Neuronal stem cell (in vitro differentiated cells): ENCODE results near the gene DUOXA2.

Experiments used
- DNase-seq: peaks from one replicate; pipeline ENCODE4 v3.0.0-alpha.2; 2013; ENCODE audit warnings: low spot score
- H2AFZ ChIP-seq: one replicate; pipeline ENCODE4 v1.6.1; 2013; ENCODE audit warnings: mild to moderate bottlenecking, low read length, inconsistent platforms
- H2AK5ac ChIP-seq: 2 replicates; pipeline ENCODE4 v1.6.1; 2013; ENCODE audit warnings: low read depth, mild to moderate bottlenecking, inconsistent platforms, low read length, moderate library complexity, mixed read lengths
- H2BK120ac ChIP-seq: 2 replicates; pipeline ENCODE4 v1.6.1; 2013; ENCODE audit warnings: low read depth, mild to moderate bottlenecking, inconsistent platforms, low read length, moderate library complexity, mixed read lengths
- H2BK12ac ChIP-seq: one replicate; pipeline ENCODE4 v1.6.1; 2013; ENCODE audit warnings: low read length, inconsistent platforms
- H2BK15ac ChIP-seq: 2 replicates; pipeline ENCODE4 v1.6.1; 2013; ENCODE audit warnings: mild to moderate bottlenecking, low read length, inconsistent platforms, mixed read lengths
- H2BK5ac ChIP-seq: one replicate; pipeline ENCODE4 v1.6.1; 2013; ENCODE audit warnings: inconsistent platforms, mild to moderate bottlenecking, low read length, moderate library complexity
- H3K14ac ChIP-seq: one replicate; pipeline ENCODE4 v1.6.1; 2013; ENCODE audit warnings: low read length, inconsistent platforms
- H3K18ac ChIP-seq: 2 replicates; pipeline ENCODE4 v1.6.1; 2013; ENCODE audit warnings: low read length, inconsistent platforms
- H3K23ac ChIP-seq: 2 replicates; pipeline ENCODE4 v1.6.1; 2013; ENCODE audit warnings: low read depth, mild to moderate bottlenecking, mixed read lengths, low read length, inconsistent platforms; ENCODE audit not compliant: poor library complexity
- H3K27ac ChIP-seq: replicated peaks from 3 replicates; pipeline ENCODE4 v1.5.1; 2013; ENCODE audit warnings: low read length, inconsistent platforms
- H3K27me3 ChIP-seq, 3 experiments: 2 replicates each; pipeline ENCODE4 v1.6.1; 2013; ENCODE audit warnings: low read length in 3 of 3, mild to moderate bottlenecking in 2 of 3, inconsistent platforms in 1 of 3, low read depth in 1 of 3, mixed read lengths in 1 of 3, moderate library complexity in 1 of 3; ENCODE audit not compliant: control insufficient read depth in 3 of 3, insufficient read depth in 3 of 3
- H3K36me3 ChIP-seq, 2 donors: replicated peaks in 1 of 2; 2 replicates each; pipeline ENCODE4 v1.6.1; 2013; ENCODE audit warnings: low read length in 2 of 2; ENCODE audit not compliant: control insufficient read depth in 2 of 2, insufficient read depth in 2 of 2
- H3K4ac ChIP-seq: 2 replicates; pipeline ENCODE4 v1.6.1; 2013; ENCODE audit warnings: inconsistent platforms, mild to moderate bottlenecking, low read length, moderate library complexity
- H3K4me1 ChIP-seq, 2 donors: 1 replicate in 1 of 2; 2 replicates in 1 of 2; pipeline ENCODE4 v1.6.1; 2013; ENCODE audit warnings: low read length in 2 of 2, low read depth in 1 of 2; ENCODE audit not compliant: control insufficient read depth in 2 of 2, insufficient read depth in 1 of 2
- H3K4me2 ChIP-seq: one replicate; pipeline ENCODE4 v1.6.1; 2013; ENCODE audit warnings: mild to moderate bottlenecking, low read length, inconsistent platforms; ENCODE audit not compliant: insufficient read depth, poor library complexity, severe bottlenecking
- H3K4me3 ChIP-seq, 2 donors: 2 replicates each; pipeline ENCODE4 v1.5.1; 2013; ENCODE audit warnings: low read length in 2 of 2, mild to moderate bottlenecking in 2 of 2, inconsistent platforms in 1 of 2, moderate library complexity in 1 of 2
- H3K79me1 ChIP-seq: one replicate; pipeline ENCODE4 v1.6.1; 2013; ENCODE audit warnings: low read depth, mild to moderate bottlenecking, inconsistent platforms, low read length, moderate library complexity
- H3K9ac ChIP-seq: one replicate; pipeline ENCODE4 v1.6.1; 2013; ENCODE audit warnings: mild to moderate bottlenecking, low read depth, low read length, inconsistent platforms; ENCODE audit not compliant: poor library complexity
- H3K9me3 ChIP-seq, 2 donors: replicated peaks in 1 of 2; 2 replicates each; pipeline versions ENCODE3 to v1.6.1; 2013; ENCODE audit warnings: low read length in 2 of 2, mild to moderate bottlenecking in 2 of 2, inconsistent platforms in 1 of 2, low read depth in 1 of 2, mixed read lengths in 1 of 2, moderate library complexity in 1 of 2; ENCODE audit not compliant: control insufficient read depth in 2 of 2, insufficient read depth in 1 of 2
- H4K8ac ChIP-seq: one replicate; pipeline ENCODE4 v1.6.1; 2013; ENCODE audit warnings: low read depth, mild to moderate bottlenecking, inconsistent platforms, low read length, moderate library complexity
- H4K91ac ChIP-seq: one replicate; pipeline ENCODE4 v1.6.1; 2013; ENCODE audit warnings: low read length, low read depth, mild to moderate bottlenecking, inconsistent platforms; ENCODE audit not compliant: poor library complexity
- WGBS, 2 donors: extraction: QIAGEN DNeasy Blood & Tissue Kit; methylation state at CpG; one replicate each; pipeline ENCODE4 v1.1.7; 2013; ENCODE audit warnings: missing lambda C conversion rate in 2 of 2, mixed read lengths in 1 of 2; ENCODE audit not compliant: insufficient read length in 2 of 2, insufficient replicate concordance in 1 of 2; ENCODE audit errors: extremely low coverage in 2 of 2; 5-methylcytosine and 5-hydroxymethylcytosine counted together

Gene DUOXA2

DNA sequence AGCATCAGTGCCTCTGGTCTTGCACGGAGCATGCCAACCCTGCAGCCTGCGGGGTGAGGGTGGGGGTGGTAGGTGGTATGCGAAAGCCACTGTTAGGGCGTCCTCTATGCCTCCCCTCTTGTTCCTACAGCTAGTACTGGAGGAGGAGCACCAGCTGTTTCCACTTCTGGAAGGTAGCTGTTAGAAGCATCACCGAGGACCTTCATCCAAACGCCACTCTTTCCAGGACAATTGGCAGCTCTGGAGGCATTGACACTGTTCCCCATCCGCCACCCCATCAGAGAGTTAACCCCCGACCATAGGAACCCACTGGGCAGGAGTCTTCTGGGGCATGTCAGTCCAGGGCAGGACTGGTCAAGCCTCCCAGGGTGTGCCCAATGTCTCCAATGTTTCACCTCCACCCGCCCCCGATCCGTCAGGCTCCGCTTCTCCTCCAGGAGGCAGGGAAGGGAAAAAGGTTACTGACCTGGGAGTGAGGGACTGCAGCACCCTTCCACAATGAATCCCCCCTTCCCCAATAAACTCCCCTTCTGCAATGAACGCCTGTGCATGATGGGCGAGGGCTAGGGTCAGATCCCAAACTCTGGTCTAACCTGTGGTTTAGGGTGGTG is 641 bp upstream of the DUOXA2 start:
- no CpG with 5 or more reads among the region's 14 CpGs for WGBS, 2 donors
- no peak overlapping the region for H2BK120ac ChIP-seq

GRCh38 chr15:45114751-45115085 is 592 bp downstream of the DUOXA2 start:
- Histone ChIP-seq H3K79me1 (no peaks in the 10 kb centered on the region), H3K27me3 (peaks cover 67 to 85% (median 83%) of the 10 kb centered on the region in 3 experiments), H4K8ac (no peak overlapping the region), H3K27ac (no peak overlapping the region), H3K4me2 (no peak overlapping the region), H4K91ac (no peak overlapping the region), H2BK15ac (no peak overlapping the region), H3K23ac (peak overlapping the region; percentile 8), H2BK12ac (no peak overlapping the region), H2BK120ac (no peak overlapping the region), H3K4me3 (no peak overlapping the region), H3K14ac (no peak overlapping the region), H3K36me3 (no peaks in the 10 kb centered on the region), H3K4ac (no peak overlapping the region), H2AK5ac (no peak overlapping the region), H2BK5ac (no peak overlapping the region), H2AFZ (peak overlapping the region; percentile 72), H3K18ac (peak overlapping the region; percentile 11), H3K9me3 (peaks cover 0 to 3% of the 10 kb centered on the region in 2 donors), H3K9ac (no peak overlapping the region), H3K4me1 (peaks cover 4 to 22% of the 10 kb centered on the region in 2 donors)
- no CpG with 5 or more reads among the region's 2 CpGs for WGBS, 2 donors
- no peak for DNase-seq

More for the DNA sequence above, 641 bp upstream of the DUOXA2 start:
- Histone ChIP-seq H3K4me2 (peak overlapping the region; percentile 0), H3K9ac (no peak overlapping the region), H4K91ac (no peak overlapping the region), H3K27me3 (peaks cover 69 to 89% (median 86%) of the 10 kb centered on the region in 3 experiments), H3K4ac (no peak overlapping the region), H3K18ac (no peak overlapping the region), H4K8ac (no peak overlapping the region), H3K79me1 (no peaks in the 10 kb centered on the region), H3K4me3 (no peak overlapping the region), H3K4me1 (peaks cover 4 to 22% of the 10 kb centered on the region in 2 donors), H3K36me3 (no peaks in the 10 kb centered on the region), H3K23ac (peak overlapping the region; percentile 80), H2AK5ac (peak overlapping the region; percentile 81), H3K27ac (no peak overlapping the region), H2BK15ac (peak overlapping the region; percentile 39), H2BK12ac (no peak overlapping the region), H2BK5ac (no peak overlapping the region), H3K9me3 (peaks cover 0 to 3% of the 10 kb centered on the region in 2 donors), H2AFZ (no peak overlapping the region), H3K14ac (peak overlapping the region; percentile 63)
- no peak for DNase-seq

GRCh38 chr15:45115312-45115820 is 1.2 kb downstream of the DUOXA2 start:
- H3K18ac ChIP-seq = no peak overlapping the region
- H3K14ac ChIP-seq = no peak overlapping the region
- no peak overlapping the region for H2AK5ac ChIP-seq
- no peak overlapping the region for H2BK12ac ChIP-seq
- H2AFZ ChIP-seq = no peak overlapping the region
- no CpG with 5 or more reads among the region's 7 CpGs for WGBS, 2 donors
- no peak overlapping the region for H4K91ac ChIP-seq
- H3K9ac ChIP-seq = no peak overlapping the region
- H3K4ac ChIP-seq = no peak overlapping the region
- no peak overlapping the region for H2BK5ac ChIP-seq
- H3K27ac ChIP-seq = no peak overlapping the region
- peaks cover 63 to 85% (median 77%) of the 10 kb centered on the region in 3 experiments for H3K27me3 ChIP-seq
- H3K4me2 ChIP-seq = no peak overlapping the region
- no peak overlapping the region for H4K8ac ChIP-seq
- DNase-seq = no peak
- H2BK120ac ChIP-seq = no peak overlapping the region
- no peak overlapping the region for H3K4me3 ChIP-seq
- H3K9me3 ChIP-seq = peaks cover 0 to 2% of the 10 kb centered on the region in 2 donors
- H2BK15ac ChIP-seq = no peak overlapping the region
- no peaks in the 10 kb centered on the region for H3K36me3 ChIP-seq
- peaks cover 4 to 22% of the 10 kb centered on the region in 2 donors for H3K4me1 ChIP-seq
- no peak overlapping the region for H3K23ac ChIP-seq
- H3K79me1 ChIP-seq = no peaks in the 10 kb centered on the region

DNA sequence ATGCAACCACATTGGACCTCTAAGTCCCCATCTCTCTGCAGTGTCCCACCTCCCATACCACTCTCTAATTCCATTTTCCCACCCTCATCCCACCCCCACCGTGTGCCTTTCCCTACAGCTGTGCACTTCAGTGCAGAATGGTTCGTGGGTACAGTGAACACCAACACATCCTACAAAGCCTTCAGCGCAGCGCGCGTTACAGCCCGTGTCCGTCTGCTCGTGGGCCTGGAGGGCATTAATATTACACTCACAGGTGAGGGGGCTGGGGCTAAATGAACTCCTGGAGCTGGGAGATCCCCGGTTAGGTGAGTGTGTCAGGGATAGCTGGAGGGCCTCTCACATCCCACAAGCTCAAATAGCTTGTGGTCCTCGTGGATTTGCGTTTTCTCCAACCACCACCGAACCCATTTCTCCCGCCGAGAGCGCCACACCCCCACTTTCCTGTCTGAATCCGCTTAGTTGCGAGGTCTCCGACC is 1.9 kb downstream of the DUOXA2 start:
- H3K9ac ChIP-seq = peak overlapping the region; percentile 3
- H3K36me3 ChIP-seq = no peaks in the 10 kb centered on the region
- H2BK120ac ChIP-seq = peak overlapping the region; percentile 17
- H2BK15ac ChIP-seq = no peak overlapping the region
- H3K4me3 ChIP-seq = no peak overlapping the region
- H4K91ac ChIP-seq = no peak overlapping the region
- H3K4ac ChIP-seq = no peak overlapping the region
- peak overlapping the region; percentile 57 for H2AK5ac ChIP-seq
- H2AFZ ChIP-seq = no peak overlapping the region
- peaks cover 0 to 2% of the 10 kb centered on the region in 2 donors for H3K9me3 ChIP-seq
- no peak overlapping the region for H3K27ac ChIP-seq
- no peak overlapping the region for H2BK12ac ChIP-seq
- no peak overlapping the region for H3K23ac ChIP-seq
- no peak overlapping the region for H4K8ac ChIP-seq
- peaks cover 61 to 87% (median 73%) of the 10 kb centered on the region in 3 experiments for H3K27me3 ChIP-seq
- DNase-seq = no peak
- H3K4me2 ChIP-seq = peak overlapping the region; percentile 14
- H3K18ac ChIP-seq = peak overlapping the region; percentile 42
- WGBS, 2 donors = no CpG with 5 or more reads among the region's 19 CpGs
- H3K79me1 ChIP-seq = no peaks in the 10 kb centered on the region
- H3K14ac ChIP-seq = no peak overlapping the region
- H3K4me1 ChIP-seq = peaks cover 4 to 22% of the 10 kb centered on the region in 2 donors
- H2BK5ac ChIP-seq = no peak overlapping the region
